DND-41 (cell line): Measurements from ENCODE around the gene EHD3.

Experiments
- ATAC-seq: fragments of 200-7000 bp; cut with Tn5 transposase; 3 replicates; pipeline ENCODE4 v1.9.1; 2021; ENCODE audit warnings: low read depth; ENCODE audit not compliant: insufficient read depth
- DNase-seq: peaks from one replicate; pipeline ENCODE4 v3.0.0-alpha.2; 2020
- H2AFZ ChIP-seq: 2 replicates; pipeline ENCODE4 v1.6.0; 2012; ENCODE audit warnings: low read depth, low read length
- H3K27ac ChIP-seq: 2 replicates; pipeline ENCODE4 v1.5.1; 2012; ENCODE audit warnings: low read length, inconsistent platforms
- H3K27me3 ChIP-seq: fragments of 200-600 bp; sonication (generic); 2 replicates; pipeline ENCODE4 v1.6.0; 2012; ENCODE audit warnings: low read length, mild to moderate bottlenecking, inconsistent platforms; ENCODE audit not compliant: insufficient read depth, poor library complexity
- H3K36me3 ChIP-seq: 2 replicates; pipeline ENCODE4 v1.5.1; 2012; ENCODE audit warnings: low read length, inconsistent platforms; ENCODE audit not compliant: insufficient read depth
- H3K4me1 ChIP-seq: 2 replicates; pipeline ENCODE4 v1.5.1; 2012; ENCODE audit warnings: mild to moderate bottlenecking, low read length; ENCODE audit not compliant: insufficient read depth
- H3K4me2 ChIP-seq: 2 replicates; pipeline ENCODE4 v1.6.0; 2012; ENCODE audit warnings: mild to moderate bottlenecking, moderate library complexity, low read length, inconsistent platforms; ENCODE audit not compliant: insufficient read depth
- H3K4me3 ChIP-seq, 2 experiments: fragments of 200-600 bp in 1 of 2; shearing (Covaris generic) in 1 of 2; 2 replicates each; pipeline ENCODE4 v1.5.1; 2012 to 2016; ENCODE audit warnings: inconsistent platforms in 2 of 2, low read length in 2 of 2, mild to moderate bottlenecking in 2 of 2, low read depth in 1 of 2, moderate library complexity in 1 of 2
- H3K79me2 ChIP-seq: 2 replicates; pipeline ENCODE4 v1.6.0; 2012; ENCODE audit warnings: low read length, inconsistent platforms; ENCODE audit not compliant: insufficient read depth
- H3K9ac ChIP-seq: 2 replicates; pipeline ENCODE4 v1.6.0; 2012; ENCODE audit warnings: low read depth, mild to moderate bottlenecking, inconsistent platforms, low read length, moderate library complexity
- H3K9me3 ChIP-seq: 2 replicates; pipeline ENCODE4 v1.5.1; 2012; ENCODE audit warnings: low read length, moderate library complexity, mild to moderate bottlenecking, inconsistent platforms; ENCODE audit not compliant: insufficient read depth, severe bottlenecking
- H4K20me1 ChIP-seq: 2 replicates; pipeline ENCODE4 v1.6.0; 2012; ENCODE audit warnings: low read length; ENCODE audit not compliant: insufficient read depth
- CTCF ChIP-seq: IDR thresholded peaks from 2 replicates; pipeline ENCODE4 v1.5.1; 2012; ENCODE audit warnings: borderline replicate concordance, low read length, moderate library complexity, mild to moderate bottlenecking; ENCODE audit not compliant: poor library complexity, severe bottlenecking; ENCODE audit errors: extremely low read depth
- EZH2 ChIP-seq: IDR thresholded peaks from 3 replicates; pipeline ENCODE4 v1.6.1; 2012; ENCODE audit warnings: borderline replicate concordance, low read depth, mild to moderate bottlenecking, moderate library complexity, low read length, inconsistent platforms; ENCODE audit not compliant: severe bottlenecking

The EHD3 gene

GRCh38 chr2:31212659-31213600, 21.0 kb upstream of the EHD3 start:
- H3K27ac ChIP-seq = no peak overlapping the region
- no peak overlapping the region for H3K4me2 ChIP-seq

GRCh38 chr2:31213601-31214443, 20.1 kb upstream of the EHD3 start:
- Histone ChIP-seq H3K27me3 (no peaks in the 10 kb centered on the region), H3K9ac (no peak overlapping the region), H3K4me1 (peaks cover 20% of the 10 kb centered on the region), H3K9me3 (no peaks in the 10 kb centered on the region), H3K36me3 (no peaks in the 10 kb centered on the region), H3K4me2 (no peak overlapping the region), H3K27ac (0 out of 2 replicates have a peak overlapping the region, but pooled peaks have one; percentile 2), H2AFZ (0 out of 2 replicates have a peak overlapping the region, but pooled peaks have one; percentile 10), H4K20me1 (no peaks in the 10 kb centered on the region), H3K79me2 (no peaks in the 10 kb centered on the region), H3K4me3 (no peak overlapping the region)
- ATAC-seq (peak; percentile 77), DNase-seq (no peak)
- no peak for TF ChIP-seq CTCF
- no peak for TF ChIP-seq EZH2

More at GRCh38 chr2:31212659-31213600, 21.0 kb upstream of the EHD3 start:
- Histone ChIP-seq H3K27me3 (no peaks in the 10 kb centered on the region), H3K9ac (no peak overlapping the region), H4K20me1 (no peaks in the 10 kb centered on the region), H3K36me3 (no peaks in the 10 kb centered on the region), H3K4me3 (no peak overlapping the region), H3K9me3 (no peaks in the 10 kb centered on the region), H3K4me1 (peaks cover 20% of the 10 kb centered on the region), H2AFZ (no peak overlapping the region), H3K79me2 (no peaks in the 10 kb centered on the region)
- DNase-seq (no peak), ATAC-seq (no peak)
- no peak for TF ChIP-seq CTCF
- TF ChIP-seq EZH2 = no peak

GRCh38 chr2:31214444-31214915, 19.5 kb upstream of the EHD3 start:
- Histone ChIP-seq H3K79me2 (no peaks in the 10 kb centered on the region), H3K27me3 (no peaks in the 10 kb centered on the region), H3K9me3 (no peaks in the 10 kb centered on the region), H3K9ac (no peak overlapping the region), H3K36me3 (no peaks in the 10 kb centered on the region), H2AFZ (0 out of 2 replicates have a peak overlapping the region, but pooled peaks have one; percentile 10), H4K20me1 (no peaks in the 10 kb centered on the region), H3K4me1 (peaks cover 20% of the 10 kb centered on the region), H3K4me2 (no peak overlapping the region), H3K4me3 (no peak overlapping the region), H3K27ac (0 out of 2 replicates have a peak overlapping the region, but pooled peaks have one; percentile 2)
- DNase-seq (no peak), ATAC-seq (peak; percentile 48; the same call in 1 of the 3 replicates)
- no peak for TF ChIP-seq EZH2
- no peak for TF ChIP-seq CTCF
